ENCODE measurements around the gene SLC23A1. TPM values are rescaled to one million over a fixed set of nuclear protein-coding genes. Genes with fewer than 3 reads are reported as not detected.

The SLC23A1 gene
- total RNA-seq, 1 experiment from 2014 or later, result not detected

GRCh38 chr5:139403787-139404483 lies 20.8 kb upstream of the SLC23A1 start, which contains the start of gene SPATA24:
Gene SPATA24, minus strand, starts transcription at chr5:139404089. Its CDS starts 29 bp downstream, at chr5:139404060.
- CTCF ChIA-PET, result no interaction called here
- H3K9me3 ChIP-seq (ENCODE audit: control insufficient read depth, insufficient read depth, low read depth, low read length), result no peaks in the 10 kb centered on the region
- POLR2A ChIA-PET, result interaction anchor here (0.6 to 0.7 kb wide), 3 partner anchors 8 to 444 kb away, joined by 4 to 5 read pairs (median 5); no protein-coding TSS in a partner anchor
- ATAC-seq (peak; percentile 97), DNase-seq (ENCODE audit: low read depth, low spot score) (peak; percentile 83)
- peak within 1 kb of the TSS; percentile 53 to 71 for H3K4me3 ChIP-seq (ENCODE audit: low read depth in 2 of 2, low read length in 2 of 2)
- no peak for TF ChIP-seq TCF7L2 (IDR thresholded peaks at IDR 0.05; ENCODE audit: low read depth, low read length)
- TF ChIP-seq POLR2AphosphoS5 (IDR thresholded peaks at IDR 0.05; ENCODE audit: low read depth, low read length), result peak; percentile 47; the same call in 1 of the 2 replicates
- peak; percentile 63; the same call in 1 of the 2 replicates for TF ChIP-seq SIN3A (IDR thresholded peaks at IDR 0.05; ENCODE audit: borderline replicate concordance, insufficient read depth, low read depth, low read length)
- TF ChIP-seq, protein P1, sequence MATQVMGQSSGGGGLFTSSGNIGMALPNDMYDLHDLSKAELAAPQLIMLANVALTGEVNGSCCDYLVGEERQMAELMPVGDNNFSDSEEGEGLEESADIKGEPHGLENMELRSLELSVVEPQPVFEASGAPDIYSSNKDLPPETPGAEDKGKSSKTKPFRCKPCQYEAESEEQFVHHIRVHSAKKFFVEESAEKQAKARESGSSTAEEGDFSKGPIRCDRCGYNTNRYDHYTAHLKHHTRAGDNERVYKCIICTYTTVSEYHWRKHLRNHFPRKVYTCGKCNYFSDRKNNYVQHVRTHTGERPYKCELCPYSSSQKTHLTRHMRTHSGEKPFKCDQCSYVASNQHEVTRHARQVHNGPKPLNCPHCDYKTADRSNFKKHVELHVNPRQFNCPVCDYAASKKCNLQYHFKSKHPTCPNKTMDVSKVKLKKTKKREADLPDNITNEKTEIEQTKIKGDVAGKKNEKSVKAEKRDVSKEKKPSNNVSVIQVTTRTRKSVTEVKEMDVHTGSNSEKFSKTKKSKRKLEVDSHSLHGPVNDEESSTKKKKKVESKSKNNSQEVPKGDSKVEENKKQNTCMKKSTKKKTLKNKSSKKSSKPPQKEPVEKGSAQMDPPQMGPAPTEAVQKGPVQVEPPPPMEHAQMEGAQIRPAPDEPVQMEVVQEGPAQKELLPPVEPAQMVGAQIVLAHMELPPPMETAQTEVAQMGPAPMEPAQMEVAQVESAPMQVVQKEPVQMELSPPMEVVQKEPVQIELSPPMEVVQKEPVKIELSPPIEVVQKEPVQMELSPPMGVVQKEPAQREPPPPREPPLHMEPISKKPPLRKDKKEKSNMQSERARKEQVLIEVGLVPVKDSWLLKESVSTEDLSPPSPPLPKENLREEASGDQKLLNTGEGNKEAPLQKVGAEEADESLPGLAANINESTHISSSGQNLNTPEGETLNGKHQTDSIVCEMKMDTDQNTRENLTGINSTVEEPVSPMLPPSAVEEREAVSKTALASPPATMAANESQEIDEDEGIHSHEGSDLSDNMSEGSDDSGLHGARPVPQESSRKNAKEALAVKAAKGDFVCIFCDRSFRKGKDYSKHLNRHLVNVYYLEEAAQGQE (IDR thresholded peaks at IDR 0.05; ENCODE audit: insufficient read depth in 1 of 2, low read depth in 2 of 2, low read length in 1 of 2), result 0 out of 4 replicates have a peak, but pooled peaks of 1 of the 2 experiments have one; percentile 16
- TF ChIP-seq, protein P2, sequence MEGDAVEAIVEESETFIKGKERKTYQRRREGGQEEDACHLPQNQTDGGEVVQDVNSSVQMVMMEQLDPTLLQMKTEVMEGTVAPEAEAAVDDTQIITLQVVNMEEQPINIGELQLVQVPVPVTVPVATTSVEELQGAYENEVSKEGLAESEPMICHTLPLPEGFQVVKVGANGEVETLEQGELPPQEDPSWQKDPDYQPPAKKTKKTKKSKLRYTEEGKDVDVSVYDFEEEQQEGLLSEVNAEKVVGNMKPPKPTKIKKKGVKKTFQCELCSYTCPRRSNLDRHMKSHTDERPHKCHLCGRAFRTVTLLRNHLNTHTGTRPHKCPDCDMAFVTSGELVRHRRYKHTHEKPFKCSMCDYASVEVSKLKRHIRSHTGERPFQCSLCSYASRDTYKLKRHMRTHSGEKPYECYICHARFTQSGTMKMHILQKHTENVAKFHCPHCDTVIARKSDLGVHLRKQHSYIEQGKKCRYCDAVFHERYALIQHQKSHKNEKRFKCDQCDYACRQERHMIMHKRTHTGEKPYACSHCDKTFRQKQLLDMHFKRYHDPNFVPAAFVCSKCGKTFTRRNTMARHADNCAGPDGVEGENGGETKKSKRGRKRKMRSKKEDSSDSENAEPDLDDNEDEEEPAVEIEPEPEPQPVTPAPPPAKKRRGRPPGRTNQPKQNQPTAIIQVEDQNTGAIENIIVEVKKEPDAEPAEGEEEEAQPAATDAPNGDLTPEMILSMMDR (IDR thresholded peaks at IDR 0.05), result no peak
- in situ Hi-C loops (cut with HindIII; ENCODE audit: low pct_unique_long_range_greater_than_20kb, low sequenced_read_pairs) (loop anchor here (25.0 kb wide), 1 partner anchor 108 kb away; no protein-coding TSS in a partner anchor), intact Hi-C loops (cut with micrococcal nuclease; ENCODE audit: unreplicated experiment) (no loop called here)
- H3K36me3 ChIP-seq (ENCODE audit: control insufficient read depth, insufficient read depth, low read length), result no peaks in the 10 kb centered on the region
- H3K27ac ChIP-seq (ENCODE audit: low read length), result peak within 1 kb of the TSS; percentile 91
- no peaks in the 10 kb centered on the region for H3K27me3 ChIP-seq (ENCODE audit: control insufficient read depth, insufficient read depth, low read length)
- BruUV-seq (replicated peaks), result no TSS peak
- peaks cover 14% of the 10 kb centered on the region for H3K4me1 ChIP-seq (ENCODE audit: control insufficient read depth, insufficient read depth, low read length)

GRCh38 chr5:139403418-139403786 lies 20.3 kb upstream of the SLC23A1 start:
- in situ Hi-C loops (cut with HindIII; ENCODE audit: low pct_unique_long_range_greater_than_20kb, low sequenced_read_pairs), result loop anchor here (25.0 kb wide), 1 partner anchor 109 kb away; no protein-coding TSS in a partner anchor
- ChIA-PET CTCF (no interaction called here), POLR2A (interaction anchor here (0.6 to 0.7 kb wide), 3 partner anchors 9 to 443 kb away, joined by 4 to 5 read pairs (median 5); no protein-coding TSS in a partner anchor)
- ATAC-seq (peak; percentile 37), DNase-seq (ENCODE audit: low read depth, low spot score) (no peak)
- Histone ChIP-seq H3K36me3 (ENCODE audit: control insufficient read depth, insufficient read depth, low read length) (no peaks in the 10 kb centered on the region), H3K4me3 (ENCODE audit: low read depth in 2 of 2, low read length in 2 of 2) (peak overlapping the region; percentile 53 to 71), H3K9me3 (ENCODE audit: control insufficient read depth, insufficient read depth, low read depth, low read length) (no peaks in the 10 kb centered on the region), H3K27ac (ENCODE audit: low read length) (peak overlapping the region; percentile 91), H3K27me3 (ENCODE audit: control insufficient read depth, insufficient read depth, low read length) (no peaks in the 10 kb centered on the region), H3K4me1 (ENCODE audit: control insufficient read depth, insufficient read depth, low read length) (peaks cover 14% of the 10 kb centered on the region)
- TF ChIP-seq SIN3A (IDR thresholded peaks at IDR 0.05; ENCODE audit: borderline replicate concordance, insufficient read depth, low read depth, low read length) (no peak), POLR2AphosphoS5 (IDR thresholded peaks at IDR 0.05; ENCODE audit: low read depth, low read length) (no peak), TCF7L2 (IDR thresholded peaks at IDR 0.05; ENCODE audit: low read depth, low read length) (no peak)
- TF ChIP-seq, protein P1 (IDR thresholded peaks at IDR 0.05; ENCODE audit: insufficient read depth in 1 of 2, low read depth in 2 of 2, low read length in 1 of 2), result no peak
- TF ChIP-seq, protein P2 (IDR thresholded peaks at IDR 0.05), result no peak
- TSS peak; percentile 97 for BruUV-seq (replicated peaks)
- intact Hi-C loops (cut with micrococcal nuclease; ENCODE audit: unreplicated experiment), result no loop called here

All from Panc1 (cell line).